HG03457 (cell line): ENCODE results near the gene LMAN2.
"Not testable (repeated sequence)": the region's sequence is repeated elsewhere in the genome, so short reads cannot be mapped to it uniquely, and the experiment has no call there.

Source experiments
- ATAC-seq: cut with Tn5 transposase; IDR thresholded peaks from one replicate; pipeline ENCODE4 v1.9.1; 2021; ENCODE audit warnings: moderate number of reproducible peaks; ENCODE audit not compliant: unreplicated experiment

The LMAN2 gene

GRCh38 chr5:177349762-177350161 is 1.7 kb downstream of the LMAN2 start:
- ATAC-seq = no peak

GRCh38 chr5:177349362-177349647 is 2.2 kb downstream of the LMAN2 start:
- ATAC-seq = no peak

- ATAC-seq = no peak
Measured at GRCh38 chr5:177347699-177348098, 3.8 kb downstream of the LMAN2 start.

- ATAC-seq = no peak
Measured at GRCh38 chr5:177346820-177347219, 4.6 kb downstream of the LMAN2 start.

GRCh38 chr5:177344891-177345290 is 6.6 kb downstream of the LMAN2 start:
- ATAC-seq = no peak

GRCh38 chr5:177343777-177344176 is 7.7 kb downstream of the LMAN2 start:
- no peak for ATAC-seq

- ATAC-seq = not testable (repeated sequence)
Measured at GRCh38 chr5:177343000-177343399, 8.5 kb downstream of the LMAN2 start.

GRCh38 chr5:177339107-177339638 is 12.3 kb downstream of the LMAN2 start:
- no peak for ATAC-seq

- no peak for ATAC-seq
Measured at GRCh38 chr5:177338251-177339106, 13.0 kb downstream of the LMAN2 start.

GRCh38 chr5:177336603-177337494 is 14.6 kb downstream of the LMAN2 start:
- no peak for ATAC-seq

GRCh38 chr5:177336112-177336511 is 15.4 kb downstream of the LMAN2 start:
- ATAC-seq = no peak

- no peak for ATAC-seq
Measured at GRCh38 chr5:177335701-177336065, 15.8 kb downstream of the LMAN2 start.

- no peak for ATAC-seq
Measured at GRCh38 chr5:177334781-177335700, 16.4 kb downstream of the LMAN2 start.

GRCh38 chr5:177334155-177334551 is 17.3 kb downstream of the LMAN2 start:
- no peak for ATAC-seq

GRCh38 chr5:177333420-177334154 is 17.9 kb downstream of the LMAN2 start:
- no peak for ATAC-seq

- ATAC-seq = no peak
Measured at GRCh38 chr5:177332896-177333260, 18.6 kb downstream of the LMAN2 start.

GRCh38 chr5:177332031-177332895 is 19.2 kb downstream of the LMAN2 start:
- ATAC-seq = no peak

- no peak for ATAC-seq
Measured at GRCh38 chr5:177330991-177331842, 20.3 kb downstream of the LMAN2 start.
